ENCODE results near the gene UQCC5.
A peak's percentile ranks its signal among the peaks of the same experiment; 100 is the strongest.

UQCC5 gene

GRCh38 chr3:52530918-52531826, 5.2 kb upstream of the UQCC5 start:
- Histone ChIP-seq H3K36me3 (ENCODE audit: control insufficient read depth, insufficient read depth, low read length) (peaks cover 41% of the 10 kb centered on the region), H3K4me3 (ENCODE audit: extremely low read depth, insufficient read depth, low read length, poor library complexity, severe bottlenecking) (no peak overlapping the region), H3K4me1 (ENCODE audit: control insufficient read depth, insufficient read depth, low read length, poor library complexity, severe bottlenecking) (peaks cover 4% of the 10 kb centered on the region), H3K9me3 (ENCODE audit: control insufficient read depth, low read length) (no peaks in the 10 kb centered on the region), H3K27ac (ENCODE audit: low read depth, low read length, severe bottlenecking) (no peak overlapping the region)
- WGBS, 2 experiments (ENCODE audit: insufficient coverage in 2 of 2) = 93 to 98% methylated on average over 8 of the region's 10 CpGs

- H3K4me3 ChIP-seq (ENCODE audit: extremely low read depth, insufficient read depth, low read length, poor library complexity, severe bottlenecking) = peak overlapping the region; percentile 80
- H3K36me3 ChIP-seq (ENCODE audit: control insufficient read depth, insufficient read depth, low read length) = peaks cover 33% of the 10 kb centered on the region
- no peaks in the 10 kb centered on the region for H3K9me3 ChIP-seq (ENCODE audit: control insufficient read depth, low read length)
- H3K4me1 ChIP-seq (ENCODE audit: control insufficient read depth, insufficient read depth, low read length, poor library complexity, severe bottlenecking) = peaks cover 4% of the 10 kb centered on the region
- 91 to 96% methylated on average over 12 to 13 of the region's 14 CpGs for WGBS, 2 experiments (ENCODE audit: insufficient coverage in 2 of 2)
- H3K27ac ChIP-seq (ENCODE audit: low read depth, low read length, severe bottlenecking) = peak overlapping the region; percentile 73
Measured at GRCh38 chr3:52531860-52532516, 4.4 kb upstream of the UQCC5 start.

GRCh38 chr3:52532517-52532837, 3.9 kb upstream of the UQCC5 start:
- Histone ChIP-seq H3K27ac (ENCODE audit: low read depth, low read length, severe bottlenecking) (peak overlapping the region; percentile 73), H3K36me3 (ENCODE audit: control insufficient read depth, insufficient read depth, low read length) (peaks cover 28% of the 10 kb centered on the region)
- 32% methylated on average over 5 of the region's 5 CpGs; no CpG with 5 or more reads in 1 of the 2 experiments for WGBS, 2 experiments (ENCODE audit: insufficient coverage in 2 of 2)

GRCh38 chr3:52532838-52533622, 3.4 kb upstream of the UQCC5 start:
- peaks cover 9% of the 10 kb centered on the region for H3K4me1 ChIP-seq (ENCODE audit: control insufficient read depth, insufficient read depth, low read length, poor library complexity, severe bottlenecking)
- no peaks in the 10 kb centered on the region for H3K9me3 ChIP-seq (ENCODE audit: control insufficient read depth, low read length)
- peaks cover 23% of the 10 kb centered on the region for H3K36me3 ChIP-seq (ENCODE audit: control insufficient read depth, insufficient read depth, low read length)
- H3K27ac ChIP-seq (ENCODE audit: low read depth, low read length, severe bottlenecking) = peak overlapping the region; percentile 73
- WGBS, 2 experiments (ENCODE audit: insufficient coverage in 2 of 2) = 0 to 1% methylated on average over 66 to 72 of the region's 78 CpGs
- peak overlapping the region; percentile 80 for H3K4me3 ChIP-seq (ENCODE audit: extremely low read depth, insufficient read depth, low read length, poor library complexity, severe bottlenecking)

More at GRCh38 chr3:52532517-52532837, 3.9 kb upstream of the UQCC5 start:
- H3K4me3 ChIP-seq (ENCODE audit: extremely low read depth, insufficient read depth, low read length, poor library complexity, severe bottlenecking) = peak overlapping the region; percentile 80
- no peaks in the 10 kb centered on the region for H3K9me3 ChIP-seq (ENCODE audit: control insufficient read depth, low read length)
- H3K4me1 ChIP-seq (ENCODE audit: control insufficient read depth, insufficient read depth, low read length, poor library complexity, severe bottlenecking) = peaks cover 4% of the 10 kb centered on the region

GRCh38 chr3:52533623-52534280, 2.7 kb upstream of the UQCC5 start, which contains the start of gene NT5DC2:
Gene NT5DC2 (minus strand): TSS chr3:52533857. CDS start chr3:52533737, 120 bp downstream.
- 3 to 6% methylated on average over 19 to 36 of the region's 91 CpGs for WGBS, 2 experiments (ENCODE audit: insufficient coverage in 2 of 2)
- Histone ChIP-seq H3K4me1 (ENCODE audit: control insufficient read depth, insufficient read depth, low read length, poor library complexity, severe bottlenecking) (peaks cover 14% of the 10 kb centered on the region), H3K4me3 (ENCODE audit: extremely low read depth, insufficient read depth, low read length, poor library complexity, severe bottlenecking) (peak within 1 kb of the TSS; percentile 80), H3K27ac (ENCODE audit: low read depth, low read length, severe bottlenecking) (peak within 1 kb of the TSS; percentile 73), H3K36me3 (ENCODE audit: control insufficient read depth, insufficient read depth, low read length) (peaks cover 16% of the 10 kb centered on the region), H3K9me3 (ENCODE audit: control insufficient read depth, low read length) (no peaks in the 10 kb centered on the region)

GRCh38 chr3:52534281-52535183, 1.9 kb upstream of the UQCC5 start:
- 68 to 73% methylated on average over 48 to 57 of the region's 57 CpGs for WGBS, 2 experiments (ENCODE audit: insufficient coverage in 2 of 2)
- Histone ChIP-seq H3K27ac (ENCODE audit: low read depth, low read length, severe bottlenecking) (peak overlapping the region; percentile 16), H3K4me1 (ENCODE audit: control insufficient read depth, insufficient read depth, low read length, poor library complexity, severe bottlenecking) (peaks cover 19% of the 10 kb centered on the region), H3K9me3 (ENCODE audit: control insufficient read depth, low read length) (no peaks in the 10 kb centered on the region), H3K36me3 (ENCODE audit: control insufficient read depth, insufficient read depth, low read length) (peaks cover 15% of the 10 kb centered on the region), H3K4me3 (ENCODE audit: extremely low read depth, insufficient read depth, low read length, poor library complexity, severe bottlenecking) (peak overlapping the region; percentile 53)

- H3K9me3 ChIP-seq (ENCODE audit: control insufficient read depth, low read length) = no peaks in the 10 kb centered on the region
- H3K27ac ChIP-seq (ENCODE audit: low read depth, low read length, severe bottlenecking) = peak overlapping the region; percentile 41
- H3K4me3 ChIP-seq (ENCODE audit: extremely low read depth, insufficient read depth, low read length, poor library complexity, severe bottlenecking) = no peak overlapping the region
- peaks cover 19% of the 10 kb centered on the region for H3K4me1 ChIP-seq (ENCODE audit: control insufficient read depth, insufficient read depth, low read length, poor library complexity, severe bottlenecking)
- WGBS, 2 experiments (ENCODE audit: insufficient coverage in 2 of 2) = 89 to 97% methylated on average over 12 to 17 of the region's 19 CpGs
- H3K36me3 ChIP-seq (ENCODE audit: control insufficient read depth, insufficient read depth, low read length) = peaks cover 17% of the 10 kb centered on the region
Measured at GRCh38 chr3:52535411-52536111, 844 bp upstream of the UQCC5 start.

GRCh38 chr3:52536112-52536368, 365 bp upstream of the UQCC5 start:
- H3K36me3 ChIP-seq (ENCODE audit: control insufficient read depth, insufficient read depth, low read length) = peaks cover 22% of the 10 kb centered on the region
- H3K9me3 ChIP-seq (ENCODE audit: control insufficient read depth, low read length) = no peaks in the 10 kb centered on the region
- H3K4me1 ChIP-seq (ENCODE audit: control insufficient read depth, insufficient read depth, low read length, poor library complexity, severe bottlenecking) = peaks cover 19% of the 10 kb centered on the region
- 12 to 33% methylated on average over 6 to 7 of the region's 9 CpGs for WGBS, 2 experiments (ENCODE audit: insufficient coverage in 2 of 2)
- no peak overlapping the region for H3K4me3 ChIP-seq (ENCODE audit: extremely low read depth, insufficient read depth, low read length, poor library complexity, severe bottlenecking)
- H3K27ac ChIP-seq (ENCODE audit: low read depth, low read length, severe bottlenecking) = peak overlapping the region; percentile 41

- peaks cover 16% of the 10 kb centered on the region for H3K4me1 ChIP-seq (ENCODE audit: control insufficient read depth, insufficient read depth, low read length, poor library complexity, severe bottlenecking)
- H3K9me3 ChIP-seq (ENCODE audit: control insufficient read depth, low read length) = no peaks in the 10 kb centered on the region
- 15 to 25% methylated on average over 1 to 6 of the region's 6 CpGs for WGBS, 2 experiments (ENCODE audit: insufficient coverage in 2 of 2)
- H3K36me3 ChIP-seq (ENCODE audit: control insufficient read depth, insufficient read depth, low read length) = peaks cover 33% of the 10 kb centered on the region
- H3K4me3 ChIP-seq (ENCODE audit: extremely low read depth, insufficient read depth, low read length, poor library complexity, severe bottlenecking) = peak overlapping the region; percentile 75
- peak overlapping the region; percentile 93 for H3K27ac ChIP-seq (ENCODE audit: low read depth, low read length, severe bottlenecking)
Measured at GRCh38 chr3:52537165-52537620, 788 bp downstream of the UQCC5 start.

Data from mesodermal cell (in vitro differentiated cells).